Cerebellar cortex (tissue), 1 donor: ENCODE results near the gene CHID1.

ENCODE experiments used
- DNase-seq: peaks from one replicate; pipeline ENCODE4 v3.0.0-alpha.2; 2015; ENCODE audit warnings: low spot score

CHID1 gene

GRCh38 chr11:910589-911030 is at the start of gene CHID1:
Gene CHID1, minus strand, starts transcription at chr11:910810. Its CDS starts 5,994 bp downstream, at chr11:904816.
- peak; percentile 78 for DNase-seq

DNA sequence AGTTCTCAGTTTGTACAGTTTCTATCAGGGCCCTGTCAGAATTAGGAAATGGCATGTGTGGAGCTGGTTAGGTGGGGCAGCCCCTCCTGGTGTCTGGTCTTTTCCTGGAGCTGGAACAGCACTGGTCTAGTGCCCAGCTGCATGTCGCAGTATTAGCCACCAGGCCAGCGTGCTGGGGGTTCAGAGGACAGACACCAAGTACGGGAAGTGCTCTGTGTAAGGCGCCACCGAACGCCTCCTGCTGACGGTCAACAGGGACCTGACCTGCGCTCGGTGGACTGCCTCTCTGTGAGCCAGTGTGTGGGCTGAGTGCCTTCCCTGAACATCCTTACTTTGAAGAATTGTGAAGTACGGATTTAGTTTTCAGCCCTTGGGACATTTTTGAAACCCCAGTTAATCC is 49.0 kb upstream of the CHID1 start:
- no peak for DNase-seq

- DNase-seq: no peak
Measured at GRCh38 chr11:959027-959426, 48.4 kb upstream of the CHID1 start.

GRCh38 chr11:958101-958500 is 47.5 kb upstream of the CHID1 start:
- DNase-seq: no peak

DNA sequence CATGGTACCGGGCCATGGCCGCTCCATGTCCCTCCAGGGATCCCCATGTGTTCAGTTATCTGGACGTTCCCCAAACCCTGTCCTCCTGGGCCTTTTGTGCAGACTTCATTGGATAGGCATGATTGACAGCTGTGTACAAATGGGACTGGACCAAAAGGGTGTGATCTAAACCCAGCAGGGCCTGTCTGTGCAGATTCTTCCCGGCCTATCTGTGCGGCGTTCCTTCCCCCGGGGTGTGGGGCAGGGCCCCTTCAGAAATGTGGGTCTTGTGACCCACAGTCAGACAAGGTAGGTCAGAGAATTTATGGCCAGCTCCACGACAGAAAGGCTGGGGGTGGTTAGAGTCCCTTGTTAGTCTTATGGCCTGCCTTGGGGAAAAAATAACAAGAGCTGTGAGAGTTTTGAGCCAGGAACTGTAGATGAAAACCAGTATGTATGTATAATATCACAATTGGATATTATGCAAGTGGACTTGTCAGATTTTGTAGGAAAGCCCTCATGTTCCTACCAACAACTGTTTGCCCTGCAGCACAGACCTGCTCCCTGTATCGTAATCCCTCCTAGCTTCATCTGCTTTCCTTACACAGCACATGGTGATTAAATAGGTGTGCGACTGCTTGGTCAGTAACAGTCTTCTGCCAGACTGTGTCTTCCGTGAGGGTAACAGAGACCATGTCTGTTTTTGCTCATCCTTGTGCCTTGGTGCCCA is 46.8 kb upstream of the CHID1 start:
- no peak for DNase-seq

- peak; percentile 69 for DNase-seq
Measured at GRCh38 chr11:955154-956063, 44.8 kb upstream of the CHID1 start.

GRCh38 chr11:954392-955153 is 44.0 kb upstream of the CHID1 start:
- DNase-seq: no peak

DNA sequence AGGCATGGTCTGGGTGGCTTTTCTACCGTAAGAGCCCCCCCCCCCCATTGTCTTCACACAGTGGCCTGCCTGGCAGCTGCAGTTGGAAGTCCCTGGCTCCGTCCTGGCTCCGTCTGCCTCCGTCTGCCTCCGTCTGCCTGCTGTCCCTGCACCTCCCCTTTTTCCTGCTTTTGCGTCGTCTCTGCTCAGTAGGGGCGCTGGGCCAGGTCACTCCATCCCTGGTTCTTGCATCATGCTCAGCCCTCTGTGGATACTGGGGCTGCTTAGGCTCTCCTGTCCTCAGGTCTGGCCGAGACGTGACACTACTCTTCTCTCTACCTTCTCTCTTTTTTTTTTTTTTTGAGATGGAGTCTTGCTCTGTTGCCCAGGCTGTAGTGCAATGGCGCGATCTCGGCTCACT is 42.9 kb upstream of the CHID1 start:
- DNase-seq: peak; percentile 74

GRCh38 chr11:952406-953385 is 42.1 kb upstream of the CHID1 start:
- peak; percentile 60 for DNase-seq

DNA sequence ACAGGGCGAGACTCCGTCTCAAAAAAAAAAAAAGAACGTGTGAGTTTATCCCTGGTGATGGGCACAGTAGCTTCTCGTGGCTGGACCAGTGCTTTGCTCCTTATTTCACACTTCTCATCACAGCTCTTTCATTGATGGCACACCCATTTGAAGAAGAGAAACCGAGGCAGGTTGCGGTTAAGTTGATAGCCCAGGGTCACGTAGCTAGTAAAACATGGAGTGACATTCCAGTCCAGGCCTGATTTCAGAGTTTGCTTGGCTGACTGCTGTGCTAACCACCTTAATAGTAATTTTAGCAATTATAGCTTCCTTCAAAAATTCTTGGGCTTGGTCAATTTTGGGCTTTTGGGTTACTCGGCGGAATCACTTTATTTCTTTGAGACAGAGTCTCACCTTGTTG is 40.9 kb upstream of the CHID1 start:
- DNase-seq: no peak

DNA sequence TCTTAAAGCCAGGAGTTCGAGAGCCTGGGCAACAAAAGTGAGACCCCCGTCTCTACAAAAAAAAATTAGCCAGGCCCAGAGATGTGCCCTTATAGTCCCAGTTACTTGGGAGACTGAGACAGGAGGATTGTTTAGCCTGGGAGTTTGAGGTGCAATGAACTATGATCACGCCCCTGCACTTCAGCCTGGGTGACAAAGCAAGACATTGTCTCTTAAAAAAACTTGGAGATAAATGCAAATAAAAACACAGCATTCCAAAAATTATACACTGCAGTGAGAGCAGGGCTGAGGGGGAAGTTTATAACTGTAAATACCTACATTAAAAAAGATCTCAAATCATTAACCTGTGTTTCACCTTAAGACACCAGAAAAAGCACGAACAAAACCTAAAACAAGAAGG is 37.1 kb upstream of the CHID1 start:
- no peak for DNase-seq

DNA sequence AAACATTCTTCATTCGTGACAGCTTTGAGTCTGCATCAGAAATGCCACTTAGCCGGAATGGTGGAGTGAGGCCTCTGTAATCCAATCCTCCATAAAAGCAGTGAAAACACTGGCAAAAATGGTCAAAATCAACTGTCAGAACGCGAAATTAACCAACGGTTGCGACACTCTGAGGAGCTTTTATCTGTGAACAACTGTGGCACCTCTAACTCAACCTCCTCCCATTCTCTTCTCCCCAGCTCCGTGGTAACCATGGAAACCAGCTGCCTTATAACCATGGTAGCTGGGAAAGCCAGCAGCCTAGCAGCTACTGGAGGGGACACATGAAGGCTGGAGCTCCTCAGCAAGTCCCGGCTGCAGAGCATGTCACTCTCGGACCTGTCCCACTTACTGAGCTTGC is 35.4 kb upstream of the CHID1 start:
- DNase-seq: peak; percentile 73

- DNase-seq: no peak
Measured at GRCh38 chr11:944711-945470, 34.3 kb upstream of the CHID1 start.

- no peak for DNase-seq
Measured at GRCh38 chr11:942823-943222, 32.2 kb upstream of the CHID1 start.

DNA sequence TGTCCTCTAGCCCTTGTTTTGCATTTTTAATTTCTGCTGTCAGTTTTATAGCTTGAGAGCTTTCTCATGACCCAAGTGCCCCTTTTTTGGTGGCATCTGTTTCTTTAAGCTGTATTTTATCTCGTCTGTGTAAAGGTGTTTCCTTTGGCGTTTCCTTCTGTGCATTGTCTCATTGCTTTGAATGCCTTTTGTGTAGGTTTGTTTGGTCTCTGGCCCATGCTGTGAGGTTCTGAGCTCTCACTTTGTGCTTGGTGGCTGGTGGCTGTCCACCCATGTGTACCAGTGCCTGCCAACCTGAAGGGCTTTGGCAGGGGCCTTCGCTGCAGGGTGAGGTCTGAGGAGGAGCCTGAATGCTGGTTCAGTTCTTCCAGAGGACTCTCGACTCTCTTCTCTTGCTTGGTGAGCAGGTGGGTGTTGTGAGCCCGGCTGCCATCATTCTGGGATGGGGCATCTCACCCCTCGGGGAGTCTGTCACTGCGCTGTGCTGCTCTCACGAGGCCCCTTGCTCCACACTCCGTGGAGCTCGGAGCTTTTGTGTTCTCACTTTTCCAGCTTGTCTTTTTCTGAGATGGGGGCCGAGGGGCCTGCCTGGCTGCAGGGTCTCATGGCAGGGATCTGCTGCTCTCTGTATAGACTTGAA is 30.0 kb upstream of the CHID1 start:
- peak; percentile 60 for DNase-seq

- DNase-seq: no peak
Measured at GRCh38 chr11:937841-938261, 27.2 kb upstream of the CHID1 start.

DNA sequence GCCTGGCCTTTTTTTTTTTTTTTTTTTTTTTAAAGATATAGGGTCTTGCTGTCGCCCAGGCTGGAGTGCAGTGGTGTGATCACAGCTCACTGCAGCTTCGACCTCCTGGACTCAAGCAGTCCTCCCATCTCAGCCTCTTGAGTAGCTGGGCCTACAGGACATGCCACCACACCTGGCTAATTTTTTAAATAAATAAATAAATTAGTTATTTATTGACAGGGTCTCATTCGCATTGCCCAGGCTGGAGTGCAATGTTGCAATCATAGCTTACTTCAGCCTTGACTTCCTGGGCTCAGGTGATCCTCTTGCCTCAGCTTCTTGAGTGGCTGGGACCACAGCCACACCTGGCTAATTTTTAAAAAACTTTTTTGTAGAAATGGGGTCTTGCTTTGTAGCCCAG is 25.6 kb upstream of the CHID1 start:
- no peak for DNase-seq

DNA sequence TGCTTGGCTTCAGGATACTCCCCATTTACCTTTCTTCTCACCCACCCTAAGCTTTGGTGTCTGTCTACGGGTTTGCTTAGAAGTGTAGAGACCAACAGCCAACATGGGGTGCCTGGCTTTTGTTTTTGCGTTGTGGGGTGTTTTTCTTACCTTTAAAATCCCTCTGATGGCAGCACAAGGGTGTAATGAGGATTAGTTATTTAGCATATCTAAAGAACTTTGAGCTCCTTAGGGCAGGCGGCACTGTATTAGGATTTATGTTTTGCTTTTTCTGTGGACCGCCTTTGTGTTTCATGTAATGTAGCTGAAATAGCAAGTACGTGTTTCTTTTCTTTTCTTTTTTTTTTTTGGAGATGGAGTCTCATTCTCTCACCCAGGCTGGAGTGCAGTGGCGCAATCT is 23.9 kb upstream of the CHID1 start:
- DNase-seq: no peak

DNA sequence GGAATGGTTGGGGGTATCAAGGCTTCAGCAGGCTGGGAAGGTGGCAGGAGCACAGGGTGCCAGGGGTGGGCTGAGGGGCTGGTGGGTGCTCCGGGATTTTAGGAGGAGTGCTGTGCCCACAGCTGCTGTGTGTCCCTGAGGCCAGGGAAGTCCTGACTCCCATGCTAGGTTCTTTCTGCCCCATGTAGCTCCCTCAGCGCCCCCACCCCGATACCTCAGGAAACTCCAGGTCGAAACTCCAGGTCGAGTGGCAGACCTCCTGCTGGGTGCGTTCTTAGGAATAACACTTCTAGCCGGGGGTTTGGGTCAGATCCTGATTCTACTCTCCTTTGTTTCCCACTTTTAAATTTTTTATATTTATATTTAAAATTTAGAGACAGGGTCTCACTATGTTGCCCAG is 23.3 kb upstream of the CHID1 start:
- no peak for DNase-seq
